Prostate gland (tissue), 2 donors: Measurements from ENCODE around the gene SLC37A1.

ENCODE experiments used
- POLR2A ChIP-seq: fragments of 450-650 bp; IDR thresholded peaks from one replicate; pipeline ENCODE4 v1.6.1; 2016; ENCODE audit warnings: antibody characterized with exemption, mild to moderate bottlenecking
- POLR2AphosphoS5 ChIP-seq: sonication (generic); formaldehyde crosslinking; IDR thresholded peaks from one replicate; pipeline ENCODE4 v1.6.1; 2017; ENCODE audit warnings: antibody characterized with exemption
- TF ChIP-seq, protein P1 (sequence below), 4 experiments: fragments of 200-600 bp in 2 of 4; fragments of 450-650 bp in 2 of 4; sonication (generic) in 2 of 4; IDR thresholded peaks; 1 replicate in 3 of 4; 2 replicates in 1 of 4; pipeline ENCODE4 v1.5.1; 2016 to 2019; ENCODE audit warnings: antibody characterized with exemption in 4 of 4, mild to moderate bottlenecking in 2 of 4, moderate library complexity in 2 of 4

DNA sequence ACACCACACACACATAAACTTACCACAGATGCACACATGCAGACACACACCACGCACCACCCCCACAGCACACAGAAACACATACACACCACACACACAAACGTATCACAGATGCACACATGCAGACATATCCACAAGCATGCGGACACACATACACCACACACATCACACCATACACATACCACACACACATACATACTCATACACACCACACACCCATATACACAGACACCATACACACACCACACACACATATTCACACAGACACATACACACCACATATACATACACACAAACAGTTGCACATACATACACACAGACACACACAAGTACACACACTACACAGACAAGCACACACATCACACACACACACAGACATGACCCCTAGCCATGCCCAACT lies 102.3 kb downstream of the SLC37A1 start:
- TF ChIP-seq, protein P1, sequence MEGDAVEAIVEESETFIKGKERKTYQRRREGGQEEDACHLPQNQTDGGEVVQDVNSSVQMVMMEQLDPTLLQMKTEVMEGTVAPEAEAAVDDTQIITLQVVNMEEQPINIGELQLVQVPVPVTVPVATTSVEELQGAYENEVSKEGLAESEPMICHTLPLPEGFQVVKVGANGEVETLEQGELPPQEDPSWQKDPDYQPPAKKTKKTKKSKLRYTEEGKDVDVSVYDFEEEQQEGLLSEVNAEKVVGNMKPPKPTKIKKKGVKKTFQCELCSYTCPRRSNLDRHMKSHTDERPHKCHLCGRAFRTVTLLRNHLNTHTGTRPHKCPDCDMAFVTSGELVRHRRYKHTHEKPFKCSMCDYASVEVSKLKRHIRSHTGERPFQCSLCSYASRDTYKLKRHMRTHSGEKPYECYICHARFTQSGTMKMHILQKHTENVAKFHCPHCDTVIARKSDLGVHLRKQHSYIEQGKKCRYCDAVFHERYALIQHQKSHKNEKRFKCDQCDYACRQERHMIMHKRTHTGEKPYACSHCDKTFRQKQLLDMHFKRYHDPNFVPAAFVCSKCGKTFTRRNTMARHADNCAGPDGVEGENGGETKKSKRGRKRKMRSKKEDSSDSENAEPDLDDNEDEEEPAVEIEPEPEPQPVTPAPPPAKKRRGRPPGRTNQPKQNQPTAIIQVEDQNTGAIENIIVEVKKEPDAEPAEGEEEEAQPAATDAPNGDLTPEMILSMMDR (IDR thresholded peaks at IDR 0.05) = no peak
- no peak for TF ChIP-seq POLR2A
- no peak for TF ChIP-seq POLR2AphosphoS5
